SK-N-SH treated with all-trans-retinoic acid at 6 μM for 48 hours (cell line): ENCODE data around the gene ELMOD3.
"Not testable (repeated sequence)": the region's sequence is repeated elsewhere in the genome, so short reads cannot be mapped to it uniquely, and the experiment has no call there.

Source experiments
- ZNF70 ChIP-seq: fragments of 450-650 bp; formaldehyde crosslinking; IDR thresholded peaks from 2 replicates; pipeline ENCODE4 v1.5.0; 2020; ENCODE audit warnings: mild to moderate bottlenecking, moderate library complexity
- TF ChIP-seq, protein P1 (sequence below): fragments of 250-450 bp; sonication (Bioruptor Pico); IDR thresholded peaks from 2 replicates; pipeline ENCODE4 v1.8.0; 2020; ENCODE audit warnings: mild to moderate bottlenecking, moderate library complexity, borderline replicate concordance

GRCh38 chr2:85362653-85363387 is 8.3 kb downstream of the ELMOD3 start:
- TF ChIP-seq, protein P1, sequence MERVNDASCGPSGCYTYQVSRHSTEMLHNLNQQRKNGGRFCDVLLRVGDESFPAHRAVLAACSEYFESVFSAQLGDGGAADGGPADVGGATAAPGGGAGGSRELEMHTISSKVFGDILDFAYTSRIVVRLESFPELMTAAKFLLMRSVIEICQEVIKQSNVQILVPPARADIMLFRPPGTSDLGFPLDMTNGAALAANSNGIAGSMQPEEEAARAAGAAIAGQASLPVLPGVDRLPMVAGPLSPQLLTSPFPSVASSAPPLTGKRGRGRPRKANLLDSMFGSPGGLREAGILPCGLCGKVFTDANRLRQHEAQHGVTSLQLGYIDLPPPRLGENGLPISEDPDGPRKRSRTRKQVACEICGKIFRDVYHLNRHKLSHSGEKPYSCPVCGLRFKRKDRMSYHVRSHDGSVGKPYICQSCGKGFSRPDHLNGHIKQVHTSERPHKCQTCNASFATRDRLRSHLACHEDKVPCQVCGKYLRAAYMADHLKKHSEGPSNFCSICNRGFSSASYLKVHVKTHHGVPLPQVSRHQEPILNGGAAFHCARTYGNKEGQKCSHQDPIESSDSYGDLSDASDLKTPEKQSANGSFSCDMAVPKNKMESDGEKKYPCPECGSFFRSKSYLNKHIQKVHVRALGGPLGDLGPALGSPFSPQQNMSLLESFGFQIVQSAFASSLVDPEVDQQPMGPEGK: not testable (repeated sequence)
- not testable (repeated sequence) for TF ChIP-seq ZNF70 (CRISPR knock-in tag)
